OCI-LY7 (cell line): Measurements from ENCODE around the gene GBF1. TPM values are rescaled to one million over a fixed set of nuclear protein-coding genes. Genes with fewer than 3 reads are reported as not detected.

ENCODE experiments used
- BruUV-seq: library from RNA; stranded (reverse); fragments of 400-500 nt; replicated peaks from 2 replicates; lab custom pipeline; 2021; lab: Mats Ljungman, UMichigan
- CTCF ChIA-PET: fragments of 300-600 bp; sonication (Branson Sonifier 250); formaldehyde crosslinking; loops from one replicate; lab custom pipeline; 2022; ENCODE audit warnings: antibody characterized with exemption; ENCODE audit not compliant: unreplicated experiment; lab: Charles Lee
- POLR2A ChIA-PET: fragments of 300-600 bp; sonication (Branson Sonifier 250); formaldehyde crosslinking; loops from one replicate; lab custom pipeline; 2022; ENCODE audit warnings: antibody characterized with exemption; lab: Charles Lee
- DNase-seq: peaks from one replicate; pipeline ENCODE4 v3.0.0-alpha.2; 2015; ENCODE audit warnings: low spot score
- H2AFZ ChIP-seq: fragments of 200-600 bp; sonication (generic), shearing (Covaris generic); 2 replicates; pipeline ENCODE4 v1.6.1; 2014; ENCODE audit warnings: mild to moderate bottlenecking, antibody characterized with exemption, low read length, moderate library complexity
- H3K27ac ChIP-seq: fragments of 200-600 bp; sonication (generic); 2 replicates; pipeline ENCODE4 v1.5.1; 2014; ENCODE audit warnings: mixed run types, low read depth, mild to moderate bottlenecking, moderate library complexity, low read length, inconsistent platforms; ENCODE audit not compliant: poor library complexity, severe bottlenecking
- H3K36me3 ChIP-seq: fragments of 200-600 bp; sonication (generic); 2 replicates; pipeline ENCODE4 v1.6.1; 2014; ENCODE audit warnings: mild to moderate bottlenecking, antibody characterized with exemption, low read length, moderate library complexity, mixed read lengths; ENCODE audit not compliant: insufficient read depth
- H3K4me1 ChIP-seq: fragments of 200-600 bp; sonication (generic); 2 replicates; pipeline ENCODE4 v1.5.1; 2014; ENCODE audit warnings: mild to moderate bottlenecking, low read length; ENCODE audit not compliant: insufficient read depth, poor library complexity, severe bottlenecking
- H3K4me2 ChIP-seq: fragments of 200-600 bp; sonication (generic); 2 replicates; pipeline ENCODE4 v1.6.1; 2014; ENCODE audit warnings: mild to moderate bottlenecking, low read length
- H3K4me3 ChIP-seq: fragments of 200-600 bp; sonication (generic); 2 replicates; pipeline ENCODE4 v1.5.1; 2014; ENCODE audit warnings: mild to moderate bottlenecking, low read depth, low read length; ENCODE audit not compliant: poor library complexity, severe bottlenecking
- H3K79me2 ChIP-seq: fragments of 200-600 bp; sonication (generic); 2 replicates; pipeline ENCODE4 v1.6.1; 2016; ENCODE audit warnings: low read depth, mild to moderate bottlenecking, low read length, moderate library complexity, mixed read lengths; ENCODE audit not compliant: insufficient read depth
- H3K9me2 ChIP-seq: fragments of 200-600 bp; sonication (generic); 2 replicates; pipeline ENCODE4 v1.6.1; 2016; ENCODE audit warnings: mild to moderate bottlenecking, low read length, mixed read lengths; ENCODE audit not compliant: insufficient read depth
- H3K9me3 ChIP-seq: fragments of 200-600 bp; sonication (generic); 2 replicates; pipeline ENCODE4 v1.6.1; 2014; ENCODE audit warnings: mild to moderate bottlenecking, mixed run types, low read length, mixed read lengths
- H4K20me1 ChIP-seq: fragments of 200-600 bp; sonication (generic); 2 replicates; pipeline ENCODE4 v1.6.1; 2014; ENCODE audit warnings: mild to moderate bottlenecking, antibody characterized with exemption, low read length, moderate library complexity, mixed read lengths; ENCODE audit not compliant: insufficient read depth
- EZH2phosphoT487 ChIP-seq: fragments of 200-600 bp; sonication (generic); IDR thresholded peaks from 2 replicates; pipeline ENCODE4 v1.6.1; 2018; ENCODE audit warnings: low read depth, borderline replicate concordance, mild to moderate bottlenecking, mixed run types, antibody characterized with exemption, low read length, moderate library complexity, mixed read lengths
- intact Hi-C: fragments of 100-400 bp; cut with micrococcal nuclease; formaldehyde crosslinking; loops from one replicate; pipeline ENCODE4 v1.10.0; 2022; ENCODE audit not compliant: unreplicated experiment
- total RNA-seq, 2 experiments: library from RNA; depleted of rRNA in 1 of 2; stranded (reverse); fragments of >200 nt in 1 of 2; shearing (Covaris generic) in 1 of 2; gene quantifications; 2 replicates each; pipeline ENCODE4 v1.2.3, GENCODE V29; 2014 to 2022
- TF ChIP-seq, protein P1 (sequence below): fragments of 200-600 bp; sonication (generic); conservative IDR thresholded peaks from 2 replicates; pipeline ENCODE4 v1.5.1; 2014; ENCODE audit warnings: mild to moderate bottlenecking, antibody characterized with exemption, low read length, moderate library complexity, mixed read lengths

Gene GBF1
- total RNA-seq, 2 experiments from 2014 or later, result 17.8 to 33.4 TPM

- CTCF ChIA-PET, result interaction anchor here (0.6 to 1.4 kb wide), 3 partner anchors 117 to 139 kb away, joined by 3 to 9 read pairs (median 4); no protein-coding TSS in a partner anchor
- Histone ChIP-seq H3K4me1 (peaks cover 3% of the 10 kb centered on the region), H3K4me3 (no peak overlapping the region), H4K20me1 (no peaks in the 10 kb centered on the region), H3K4me2 (no peak overlapping the region; the same call in 1 of the 2 replicates), H3K27ac (no peak overlapping the region), H3K9me3 (no peaks in the 10 kb centered on the region), H2AFZ (no peak overlapping the region), H3K36me3 (no peaks in the 10 kb centered on the region), H3K9me2 (no peaks in the 10 kb centered on the region), H3K79me2 (no peaks in the 10 kb centered on the region)
- POLR2A ChIA-PET, result interaction anchor here (0.8 kb wide), 1 partner anchor 11 kb away, joined by 3 read pairs; no protein-coding TSS in a partner anchor
- intact Hi-C loops, result loop anchor here (1.0 to 5.0 kb wide), 5 partner anchors 122 to 352 kb away; no protein-coding TSS in a partner anchor
- no TSS peak for BruUV-seq
- TF ChIP-seq, protein P1, sequence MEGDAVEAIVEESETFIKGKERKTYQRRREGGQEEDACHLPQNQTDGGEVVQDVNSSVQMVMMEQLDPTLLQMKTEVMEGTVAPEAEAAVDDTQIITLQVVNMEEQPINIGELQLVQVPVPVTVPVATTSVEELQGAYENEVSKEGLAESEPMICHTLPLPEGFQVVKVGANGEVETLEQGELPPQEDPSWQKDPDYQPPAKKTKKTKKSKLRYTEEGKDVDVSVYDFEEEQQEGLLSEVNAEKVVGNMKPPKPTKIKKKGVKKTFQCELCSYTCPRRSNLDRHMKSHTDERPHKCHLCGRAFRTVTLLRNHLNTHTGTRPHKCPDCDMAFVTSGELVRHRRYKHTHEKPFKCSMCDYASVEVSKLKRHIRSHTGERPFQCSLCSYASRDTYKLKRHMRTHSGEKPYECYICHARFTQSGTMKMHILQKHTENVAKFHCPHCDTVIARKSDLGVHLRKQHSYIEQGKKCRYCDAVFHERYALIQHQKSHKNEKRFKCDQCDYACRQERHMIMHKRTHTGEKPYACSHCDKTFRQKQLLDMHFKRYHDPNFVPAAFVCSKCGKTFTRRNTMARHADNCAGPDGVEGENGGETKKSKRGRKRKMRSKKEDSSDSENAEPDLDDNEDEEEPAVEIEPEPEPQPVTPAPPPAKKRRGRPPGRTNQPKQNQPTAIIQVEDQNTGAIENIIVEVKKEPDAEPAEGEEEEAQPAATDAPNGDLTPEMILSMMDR, result peak; percentile 97
- no peak for TF ChIP-seq EZH2phosphoT487
- peak; percentile 83 for DNase-seq
These were observed 15.5 kb upstream of the GBF1 start for GRCh38 chr10:102229810-102230263.

- no TSS peak for BruUV-seq
- ChIA-PET POLR2A (interaction anchor here (0.8 kb wide), 1 partner anchor 11 kb away, joined by 3 read pairs; no protein-coding TSS in a partner anchor), CTCF (interaction anchor here (1.0 to 1.4 kb wide), 2 partner anchors 117 to 122 kb away, joined by 3 to 9 read pairs; no protein-coding TSS in a partner anchor)
- H3K36me3 ChIP-seq, result no peaks in the 10 kb centered on the region
- TF ChIP-seq EZH2phosphoT487, result no peak
- TF ChIP-seq, protein P1, result no peak
- peaks cover 3% of the 10 kb centered on the region for H3K4me1 ChIP-seq
- no peaks in the 10 kb centered on the region for H3K9me3 ChIP-seq
- H3K27ac ChIP-seq, result no peak overlapping the region
- no peaks in the 10 kb centered on the region for H3K9me2 ChIP-seq
- intact Hi-C loops, result loop anchor here (1.0 kb wide), 1 partner anchor 169 kb away; no protein-coding TSS in a partner anchor
- no peaks in the 10 kb centered on the region for H4K20me1 ChIP-seq
- DNase-seq, result no peak
- no peak overlapping the region for H3K4me3 ChIP-seq
- no peak overlapping the region for H2AFZ ChIP-seq
- H3K4me2 ChIP-seq, result no peak overlapping the region; the same call in 1 of the 2 replicates
- no peaks in the 10 kb centered on the region for H3K79me2 ChIP-seq
These were observed 15.0 kb upstream of the GBF1 start for GRCh38 chr10:102230264-102230860.
